Gastroesophageal sphincter (tissue), 3 donors: ENCODE data around the gene PARD3B.

ENCODE experiments used
- EP300 ChIP-seq: sonication (generic); formaldehyde crosslinking; IDR thresholded peaks from one replicate; pipeline ENCODE4 v1.6.1; 2017; ENCODE audit warnings: antibody characterized with exemption, mild to moderate bottlenecking
- POLR2A ChIP-seq, 2 donors: fragments of 450-650 bp; IDR thresholded peaks; one replicate each; pipeline ENCODE4 v1.6.1; 2017; ENCODE audit warnings: antibody characterized with exemption in 2 of 2, mild to moderate bottlenecking in 2 of 2, moderate library complexity in 1 of 2
- TF ChIP-seq, protein P1 (sequence below), 4 experiments: fragments of 200-600 bp in 2 of 4; fragments of 450-650 bp in 2 of 4; sonication (generic) in 1 of 4; IDR thresholded peaks; one replicate each; pipeline ENCODE4 v1.5.1; 2017 to 2019; ENCODE audit warnings: antibody characterized with exemption in 4 of 4, mild to moderate bottlenecking in 2 of 4, moderate library complexity in 2 of 4

DNA sequence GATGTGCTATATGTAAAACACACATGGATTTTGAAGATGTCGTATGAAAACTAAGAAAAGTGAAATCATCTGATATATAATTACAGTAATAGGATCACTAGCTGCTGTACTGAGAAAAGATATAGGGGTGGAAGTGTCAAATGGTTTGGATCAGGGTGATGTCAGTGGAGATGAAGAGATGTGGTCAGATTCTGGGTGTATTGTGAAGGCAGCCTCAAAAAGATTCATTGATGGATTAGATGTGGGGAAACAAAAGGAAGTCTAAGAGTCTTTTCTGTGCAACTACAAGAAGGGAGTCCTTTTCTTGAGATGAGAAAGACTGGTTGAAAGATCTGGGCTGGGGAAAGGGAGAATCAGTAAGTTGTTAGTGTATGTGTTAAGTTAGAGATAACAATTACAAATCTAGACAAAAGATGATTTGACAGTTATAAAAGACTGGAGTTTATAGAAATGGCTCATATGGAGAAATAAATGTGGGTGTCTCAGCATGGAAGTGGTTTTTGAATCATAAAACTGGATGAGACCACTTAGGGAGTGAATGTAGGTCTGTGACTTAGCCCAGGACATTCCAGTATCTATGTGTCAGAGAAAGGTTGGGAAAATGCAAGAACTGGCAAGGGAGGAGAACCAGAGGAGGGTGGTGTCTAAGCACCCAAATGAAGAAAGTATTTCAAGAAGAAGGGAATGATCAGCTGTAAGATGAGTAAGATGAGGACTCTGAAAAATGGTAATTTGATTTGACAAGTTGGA lies 347.4 kb downstream of the PARD3B start:
- TF ChIP-seq, protein P1, sequence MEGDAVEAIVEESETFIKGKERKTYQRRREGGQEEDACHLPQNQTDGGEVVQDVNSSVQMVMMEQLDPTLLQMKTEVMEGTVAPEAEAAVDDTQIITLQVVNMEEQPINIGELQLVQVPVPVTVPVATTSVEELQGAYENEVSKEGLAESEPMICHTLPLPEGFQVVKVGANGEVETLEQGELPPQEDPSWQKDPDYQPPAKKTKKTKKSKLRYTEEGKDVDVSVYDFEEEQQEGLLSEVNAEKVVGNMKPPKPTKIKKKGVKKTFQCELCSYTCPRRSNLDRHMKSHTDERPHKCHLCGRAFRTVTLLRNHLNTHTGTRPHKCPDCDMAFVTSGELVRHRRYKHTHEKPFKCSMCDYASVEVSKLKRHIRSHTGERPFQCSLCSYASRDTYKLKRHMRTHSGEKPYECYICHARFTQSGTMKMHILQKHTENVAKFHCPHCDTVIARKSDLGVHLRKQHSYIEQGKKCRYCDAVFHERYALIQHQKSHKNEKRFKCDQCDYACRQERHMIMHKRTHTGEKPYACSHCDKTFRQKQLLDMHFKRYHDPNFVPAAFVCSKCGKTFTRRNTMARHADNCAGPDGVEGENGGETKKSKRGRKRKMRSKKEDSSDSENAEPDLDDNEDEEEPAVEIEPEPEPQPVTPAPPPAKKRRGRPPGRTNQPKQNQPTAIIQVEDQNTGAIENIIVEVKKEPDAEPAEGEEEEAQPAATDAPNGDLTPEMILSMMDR (IDR thresholded peaks at IDR 0.05) = no peak
- no peak for TF ChIP-seq EP300
- no peak for TF ChIP-seq POLR2A (IDR thresholded peaks at IDR 0.05)
